Panc1 (cell line): ENCODE data around the gene GSK3B. TPM values are rescaled to one million over a fixed set of nuclear protein-coding genes. Genes with fewer than 3 reads are reported as not detected.

Experiments
- ATAC-seq: fragments of 200-7000 bp; cut with Tn5 transposase; 2 replicates; pipeline ENCODE4 v1.9.1; 2020; ENCODE audit warnings: mild to moderate bottlenecking, moderate library complexity
- BruUV-seq: library from RNA; stranded (reverse); fragments of 400-500 nt; replicated peaks from 2 replicates; lab custom pipeline; 2021; lab: Mats Ljungman, UMichigan
- CTCF ChIA-PET: fragments of 300-600 bp; sonication (Branson Sonifier 250); formaldehyde crosslinking; loops from one replicate; lab custom pipeline; 2022; ENCODE audit warnings: antibody characterized with exemption; lab: Charles Lee
- POLR2A ChIA-PET: fragments of 300-600 bp; sonication (Branson Sonifier 250); formaldehyde crosslinking; loops from one replicate; lab custom pipeline; 2022; ENCODE audit warnings: antibody characterized with exemption; lab: Charles Lee
- DNase-seq: peaks from one replicate; pipeline ENCODE4 v3.0.0-alpha.2; 2010; ENCODE audit warnings: low read depth, low spot score
- H3K27ac ChIP-seq: 2 replicates; pipeline ENCODE4 v1.5.1; 2011; ENCODE audit warnings: mild to moderate bottlenecking, low read length, inconsistent platforms
- H3K27me3 ChIP-seq: fragments of 200-500 bp; sonication (Bioruptor generic); 2 replicates; pipeline ENCODE4 v1.6.0; 2014; ENCODE audit warnings: low read length, inconsistent platforms; ENCODE audit not compliant: control insufficient read depth, insufficient read depth
- H3K36me3 ChIP-seq: fragments of 200-500 bp; sonication (Bioruptor generic); 2 replicates; pipeline ENCODE4 v1.5.1; 2014; ENCODE audit warnings: inconsistent platforms, mild to moderate bottlenecking, low read length, moderate library complexity; ENCODE audit not compliant: control insufficient read depth, insufficient read depth
- H3K4me1 ChIP-seq: 2 replicates; pipeline ENCODE4 v1.5.1; 2011; ENCODE audit warnings: inconsistent platforms, mild to moderate bottlenecking, low read length, moderate library complexity; ENCODE audit not compliant: control insufficient read depth, insufficient read depth
- H3K4me3 ChIP-seq, 2 experiments: 2 replicates each; pipeline ENCODE4 v1.5.1; 2011 to 2012; ENCODE audit warnings: low read depth in 2 of 2, low read length in 2 of 2, mild to moderate bottlenecking in 2 of 2, inconsistent platforms in 1 of 2, moderate library complexity in 1 of 2
- H3K9me3 ChIP-seq: fragments of 200-500 bp; sonication (Bioruptor generic); 2 replicates; pipeline ENCODE4 v1.5.1; 2014; ENCODE audit warnings: low read depth, mild to moderate bottlenecking, inconsistent platforms, low read length, moderate library complexity; ENCODE audit not compliant: control insufficient read depth, insufficient read depth
- POLR2AphosphoS5 ChIP-seq: IDR thresholded peaks from 2 replicates; pipeline ENCODE4 v1.6.1; 2012; ENCODE audit warnings: mild to moderate bottlenecking, low read depth, low read length, moderate library complexity
- SIN3A ChIP-seq: IDR thresholded peaks from 2 replicates; pipeline ENCODE4 v1.6.1; 2012; ENCODE audit warnings: low read depth, mild to moderate bottlenecking, low read length, moderate library complexity, borderline replicate concordance; ENCODE audit not compliant: insufficient read depth
- TCF7L2 ChIP-seq: IDR thresholded peaks from 2 replicates; pipeline ENCODE4 v1.6.1; 2011; ENCODE audit warnings: mild to moderate bottlenecking, low read depth, low read length, inconsistent platforms
- in situ Hi-C: cut with HindIII; loops from 2 replicates; pipeline ENCODE4 v1.10.0; 2016; ENCODE audit warnings: low sequenced_read_pairs, low pct_unique_long_range_greater_than_20kb
- intact Hi-C: fragments of 100-400 bp; cut with micrococcal nuclease; formaldehyde crosslinking; loops from one replicate; pipeline ENCODE4 v1.10.0; 2022; ENCODE audit not compliant: unreplicated experiment
- total RNA-seq: library from RNA; stranded (reverse); gene quantifications from one replicate; pipeline ENCODE4 v1.2.1, GENCODE V29; 2021; ENCODE audit not compliant: unreplicated experiment
- TF ChIP-seq, protein P1 (sequence below), 2 experiments: IDR thresholded peaks; 2 replicates each; pipeline ENCODE4 v1.6.1; 2011 to 2012; ENCODE audit warnings: low read depth in 2 of 2, control low read depth in 1 of 2, low read length in 1 of 2, mild to moderate bottlenecking in 1 of 2, moderate library complexity in 1 of 2; ENCODE audit not compliant: insufficient read depth in 1 of 2
- TF ChIP-seq, protein P2 (sequence below): fragments of 450-650 bp; IDR thresholded peaks from 2 replicates; pipeline ENCODE4 v1.5.1; 2017; ENCODE audit warnings: mild to moderate bottlenecking

The GSK3B gene
- total RNA-seq, 1 experiment from 2014 or later: 35.3 TPM

DNA sequence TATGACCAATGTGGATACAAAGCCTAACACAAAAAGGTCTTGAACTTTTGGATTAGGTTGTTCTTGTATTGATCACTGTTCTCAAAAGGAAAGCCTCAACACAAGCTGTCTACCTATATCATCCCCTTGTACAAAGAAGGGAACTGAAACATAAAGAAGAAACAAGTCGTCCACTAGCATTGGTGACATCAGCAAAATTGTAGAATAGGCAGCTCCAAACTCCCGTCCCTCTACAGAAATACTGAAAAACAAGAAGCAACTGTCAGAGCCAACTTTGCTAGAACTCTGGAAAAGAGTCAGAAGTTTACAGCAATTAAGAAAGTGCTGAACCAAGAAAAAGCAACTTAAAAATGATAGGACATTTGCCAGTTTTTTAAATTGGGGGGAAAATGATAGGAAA, 319.8 kb downstream of the GSK3B start:
- Histone ChIP-seq H3K27ac (no peak overlapping the region), H3K4me3 (no peak overlapping the region), H3K9me3 (no peaks in the 10 kb centered on the region), H3K27me3 (peaks cover 14% of the 10 kb centered on the region), H3K36me3 (no peaks in the 10 kb centered on the region), H3K4me1 (no peaks in the 10 kb centered on the region)
- DNase-seq (no peak), ATAC-seq (no peak)
- intact Hi-C loops: no loop called here
- ChIA-PET POLR2A (no interaction called here), CTCF (no interaction called here)
- TF ChIP-seq POLR2AphosphoS5: no peak
- no peak for TF ChIP-seq TCF7L2
- TF ChIP-seq, protein P1, sequence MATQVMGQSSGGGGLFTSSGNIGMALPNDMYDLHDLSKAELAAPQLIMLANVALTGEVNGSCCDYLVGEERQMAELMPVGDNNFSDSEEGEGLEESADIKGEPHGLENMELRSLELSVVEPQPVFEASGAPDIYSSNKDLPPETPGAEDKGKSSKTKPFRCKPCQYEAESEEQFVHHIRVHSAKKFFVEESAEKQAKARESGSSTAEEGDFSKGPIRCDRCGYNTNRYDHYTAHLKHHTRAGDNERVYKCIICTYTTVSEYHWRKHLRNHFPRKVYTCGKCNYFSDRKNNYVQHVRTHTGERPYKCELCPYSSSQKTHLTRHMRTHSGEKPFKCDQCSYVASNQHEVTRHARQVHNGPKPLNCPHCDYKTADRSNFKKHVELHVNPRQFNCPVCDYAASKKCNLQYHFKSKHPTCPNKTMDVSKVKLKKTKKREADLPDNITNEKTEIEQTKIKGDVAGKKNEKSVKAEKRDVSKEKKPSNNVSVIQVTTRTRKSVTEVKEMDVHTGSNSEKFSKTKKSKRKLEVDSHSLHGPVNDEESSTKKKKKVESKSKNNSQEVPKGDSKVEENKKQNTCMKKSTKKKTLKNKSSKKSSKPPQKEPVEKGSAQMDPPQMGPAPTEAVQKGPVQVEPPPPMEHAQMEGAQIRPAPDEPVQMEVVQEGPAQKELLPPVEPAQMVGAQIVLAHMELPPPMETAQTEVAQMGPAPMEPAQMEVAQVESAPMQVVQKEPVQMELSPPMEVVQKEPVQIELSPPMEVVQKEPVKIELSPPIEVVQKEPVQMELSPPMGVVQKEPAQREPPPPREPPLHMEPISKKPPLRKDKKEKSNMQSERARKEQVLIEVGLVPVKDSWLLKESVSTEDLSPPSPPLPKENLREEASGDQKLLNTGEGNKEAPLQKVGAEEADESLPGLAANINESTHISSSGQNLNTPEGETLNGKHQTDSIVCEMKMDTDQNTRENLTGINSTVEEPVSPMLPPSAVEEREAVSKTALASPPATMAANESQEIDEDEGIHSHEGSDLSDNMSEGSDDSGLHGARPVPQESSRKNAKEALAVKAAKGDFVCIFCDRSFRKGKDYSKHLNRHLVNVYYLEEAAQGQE (IDR thresholded peaks at IDR 0.05; ENCODE audit: insufficient read depth in 1 of 2, low read depth in 2 of 2, low read length in 1 of 2): no peak
- no peak for TF ChIP-seq SIN3A
- TF ChIP-seq, protein P2, sequence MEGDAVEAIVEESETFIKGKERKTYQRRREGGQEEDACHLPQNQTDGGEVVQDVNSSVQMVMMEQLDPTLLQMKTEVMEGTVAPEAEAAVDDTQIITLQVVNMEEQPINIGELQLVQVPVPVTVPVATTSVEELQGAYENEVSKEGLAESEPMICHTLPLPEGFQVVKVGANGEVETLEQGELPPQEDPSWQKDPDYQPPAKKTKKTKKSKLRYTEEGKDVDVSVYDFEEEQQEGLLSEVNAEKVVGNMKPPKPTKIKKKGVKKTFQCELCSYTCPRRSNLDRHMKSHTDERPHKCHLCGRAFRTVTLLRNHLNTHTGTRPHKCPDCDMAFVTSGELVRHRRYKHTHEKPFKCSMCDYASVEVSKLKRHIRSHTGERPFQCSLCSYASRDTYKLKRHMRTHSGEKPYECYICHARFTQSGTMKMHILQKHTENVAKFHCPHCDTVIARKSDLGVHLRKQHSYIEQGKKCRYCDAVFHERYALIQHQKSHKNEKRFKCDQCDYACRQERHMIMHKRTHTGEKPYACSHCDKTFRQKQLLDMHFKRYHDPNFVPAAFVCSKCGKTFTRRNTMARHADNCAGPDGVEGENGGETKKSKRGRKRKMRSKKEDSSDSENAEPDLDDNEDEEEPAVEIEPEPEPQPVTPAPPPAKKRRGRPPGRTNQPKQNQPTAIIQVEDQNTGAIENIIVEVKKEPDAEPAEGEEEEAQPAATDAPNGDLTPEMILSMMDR: no peak
- in situ Hi-C loops: no loop called here
- BruUV-seq: no TSS peak

Other genes with a start within 250 kb of the GSK3B start
- gene GPR156, start 190.8 kb upstream of the GSK3B start, total RNA-seq: 0.39 TPM